ENCODE measurements around the gene LRRC23.

GRCh38 chr12:6858799-6859198 is 45.8 kb upstream of the LRRC23 start:
- no peak for TF ChIP-seq CTCF (IDR thresholded peaks at IDR 0.05)
- no peak for TF ChIP-seq POLR2AphosphoS5 (IDR thresholded peaks at IDR 0.05)

Data from suprapubic skin (tissue), 3 donors.